ENCODE data around the gene CHST11.
A peak's percentile ranks its signal among the peaks of the same experiment; 100 is the strongest.

Gene CHST11

GRCh38 chr12:104427547-104427938 is 29.2 kb upstream of the CHST11 start:
- no peak for DNase-seq (ENCODE audit: low read depth in 1 of 2, low spot score in 1 of 2)

DNA sequence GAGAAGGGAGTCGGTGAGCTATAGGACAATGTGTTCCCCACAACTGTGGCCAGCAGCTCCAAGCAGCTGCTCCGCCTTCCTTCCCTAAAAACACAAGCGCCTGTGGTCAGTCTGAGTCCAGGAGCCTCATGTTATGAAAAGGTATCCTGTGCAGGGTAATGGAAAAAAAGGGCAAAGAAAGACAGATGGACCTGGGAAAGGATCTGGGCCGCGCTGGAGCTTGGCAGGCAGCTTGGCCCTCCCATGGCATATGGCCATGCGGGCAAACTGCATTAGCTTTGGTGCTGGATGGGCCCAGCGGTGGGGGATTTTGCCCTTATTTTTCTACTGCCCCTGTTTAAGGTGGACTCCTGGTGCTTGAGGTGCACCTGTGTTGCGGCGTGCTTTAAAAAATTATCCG is 23.7 kb upstream of the CHST11 start:
- no peak for DNase-seq (ENCODE audit: low read depth in 1 of 2, low spot score in 1 of 2)

GRCh38 chr12:104434129-104434528 is 22.6 kb upstream of the CHST11 start:
- DNase-seq (ENCODE audit: low read depth in 1 of 2, low spot score in 1 of 2) = no peak

- no peak for DNase-seq (ENCODE audit: low read depth in 1 of 2, low spot score in 1 of 2)
These were observed 21.6 kb upstream of the CHST11 start for GRCh38 chr12:104435175-104435574.

GRCh38 chr12:104435765-104436164 is 21.0 kb upstream of the CHST11 start:
- DNase-seq (ENCODE audit: low read depth in 1 of 2, low spot score in 1 of 2) = no peak

GRCh38 chr12:104436790-104437189 is 20.0 kb upstream of the CHST11 start:
- DNase-seq (ENCODE audit: low read depth in 1 of 2, low spot score in 1 of 2) = no peak

- DNase-seq (ENCODE audit: low read depth in 1 of 2, low spot score in 1 of 2) = no peak
These were observed 18.6 kb upstream of the CHST11 start for GRCh38 chr12:104438134-104438533.

DNA sequence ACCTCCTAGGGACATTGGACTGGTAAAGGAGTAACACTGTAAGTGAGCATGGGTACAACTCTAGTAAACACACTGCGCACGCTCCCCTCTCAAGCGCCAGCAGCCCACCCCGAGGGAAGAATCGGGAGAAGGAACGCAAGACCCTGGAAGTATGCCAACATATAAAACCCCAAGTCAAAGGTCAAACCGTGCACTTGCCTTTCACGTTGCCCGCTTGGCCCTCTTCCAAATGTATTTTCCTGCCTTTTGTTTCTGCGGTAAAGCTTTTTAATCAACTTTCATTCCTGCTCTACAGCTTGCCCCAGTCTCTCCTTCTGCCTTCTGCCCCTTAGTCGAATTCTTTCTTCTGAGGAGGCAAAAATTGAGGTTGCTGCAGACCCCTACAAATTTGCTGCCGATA is 17.6 kb upstream of the CHST11 start:
- DNase-seq (ENCODE audit: low read depth in 1 of 2, low spot score in 1 of 2) = no peak

- DNase-seq (ENCODE audit: low read depth in 1 of 2, low spot score in 1 of 2) = no peak
These were observed 13.7 kb upstream of the CHST11 start for GRCh38 chr12:104443008-104443407.

DNA sequence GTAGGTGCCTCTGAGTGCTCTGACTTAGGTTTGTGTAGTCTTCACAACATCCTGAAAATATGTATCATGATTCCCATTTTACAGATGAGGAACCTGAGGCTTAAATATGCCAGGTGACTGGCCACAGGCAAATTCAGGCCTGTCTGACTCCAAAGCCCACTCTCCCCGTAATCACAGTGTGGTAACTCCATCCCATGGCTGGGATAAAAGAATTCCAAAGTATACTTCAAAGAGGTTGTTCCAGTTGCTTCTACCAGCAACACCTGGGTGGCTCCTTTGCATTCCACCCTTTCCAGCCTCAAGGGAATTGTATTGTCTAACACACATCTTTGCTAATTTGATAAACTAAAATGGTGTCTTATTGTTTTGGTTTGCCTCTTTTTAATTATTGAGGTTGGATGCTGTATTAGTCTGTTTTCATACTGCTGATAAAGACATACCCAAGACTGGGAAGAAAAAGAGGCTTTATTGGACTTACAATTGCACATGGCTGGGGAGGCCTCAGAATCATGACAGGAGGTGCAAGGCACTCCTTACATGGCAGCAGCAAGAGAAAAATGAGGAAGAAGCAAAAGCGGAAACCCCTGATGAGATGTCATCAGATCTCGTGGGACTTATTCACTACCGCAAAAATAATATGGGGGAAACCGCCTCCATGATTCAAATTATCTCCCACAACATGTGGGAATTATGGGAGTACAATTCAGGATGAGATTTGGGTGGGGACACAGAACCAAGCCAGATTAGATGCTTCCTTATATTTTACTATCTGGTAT is 9.9 kb upstream of the CHST11 start:
- no peak for DNase-seq (ENCODE audit: low read depth in 1 of 2, low spot score in 1 of 2)

- no peak for DNase-seq (ENCODE audit: low read depth in 1 of 2, low spot score in 1 of 2)
These were observed 8.7 kb upstream of the CHST11 start for GRCh38 chr12:104448031-104448430.

- no peak for DNase-seq (ENCODE audit: low read depth in 1 of 2, low spot score in 1 of 2)
These were observed 8.3 kb upstream of the CHST11 start for GRCh38 chr12:104448451-104448850.

DNA sequence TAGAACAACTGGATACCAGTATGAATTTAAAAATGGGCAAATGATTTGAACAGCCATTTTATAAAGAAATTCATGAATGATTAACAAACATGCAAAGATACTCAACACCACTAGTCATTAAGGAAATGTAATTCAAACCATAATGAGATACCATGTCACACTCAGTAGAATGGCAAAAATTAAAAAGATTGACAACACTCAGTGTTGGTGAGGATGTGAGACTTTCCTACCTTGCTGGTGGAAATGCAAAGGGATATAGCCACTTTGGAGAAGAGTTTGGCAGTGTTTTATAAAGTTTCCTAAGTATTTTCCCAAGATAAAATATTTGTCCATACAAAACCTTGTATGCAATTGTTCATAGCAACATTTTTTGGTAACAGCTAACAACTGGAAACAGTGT is 6.0 kb upstream of the CHST11 start:
- DNase-seq (ENCODE audit: low read depth in 1 of 2, low spot score in 1 of 2) = no peak

- no peak for DNase-seq (ENCODE audit: low read depth in 1 of 2, low spot score in 1 of 2)
These were observed 4.7 kb upstream of the CHST11 start for GRCh38 chr12:104452087-104452486.

GRCh38 chr12:104453133-104453532 is 3.6 kb upstream of the CHST11 start:
- DNase-seq (ENCODE audit: low read depth in 1 of 2, low spot score in 1 of 2) = no peak

- DNase-seq (ENCODE audit: low read depth in 1 of 2, low spot score in 1 of 2) = no peak
These were observed 1.8 kb upstream of the CHST11 start for GRCh38 chr12:104454997-104455396.

DNA sequence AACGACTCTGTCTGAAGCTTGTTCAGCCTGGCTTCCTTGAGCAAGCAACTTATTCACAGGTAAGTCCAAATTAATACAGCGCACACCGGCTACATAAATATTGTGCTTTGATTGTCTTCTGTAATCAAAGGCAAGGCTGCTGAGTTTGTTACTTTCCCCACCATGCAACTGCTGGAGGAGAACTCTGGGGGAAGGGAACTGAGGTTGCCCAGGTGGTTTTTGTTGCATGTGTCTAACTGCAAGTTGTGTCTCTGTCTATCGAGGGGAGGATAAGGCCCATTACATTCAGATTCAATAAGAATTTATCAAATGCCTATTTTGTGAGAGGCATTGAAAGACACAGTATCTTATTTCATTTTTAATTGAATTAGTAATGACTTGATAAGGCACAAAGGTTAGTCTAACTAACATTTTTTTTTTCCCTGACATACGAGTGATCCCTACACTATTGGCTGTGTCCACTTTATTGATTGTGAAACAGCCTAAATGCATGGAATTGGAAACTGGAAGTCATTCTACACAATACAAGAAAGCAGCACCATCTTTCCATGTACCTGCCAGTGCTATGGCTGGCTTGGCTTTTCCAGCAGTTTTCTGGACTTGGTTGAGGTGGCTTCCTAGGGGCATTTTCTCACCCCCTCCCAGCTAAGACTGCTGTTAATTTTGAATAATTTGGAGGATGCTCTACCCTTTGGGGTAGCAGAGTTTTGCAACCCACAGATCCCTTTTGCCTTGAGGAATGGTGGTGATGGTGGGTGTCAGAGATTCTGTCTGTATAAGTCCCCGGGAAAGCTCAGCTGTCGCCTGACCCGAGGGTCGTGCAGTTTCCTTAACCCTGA is 951 bp upstream of the CHST11 start:
- DNase-seq (ENCODE audit: low read depth in 1 of 2, low spot score in 1 of 2) = no peak

- DNase-seq (ENCODE audit: low read depth in 1 of 2, low spot score in 1 of 2) = peak in 1 of 2 donors; percentile 33
These were observed 400 bp downstream of the CHST11 start for GRCh38 chr12:104456950-104457745.

DNA sequence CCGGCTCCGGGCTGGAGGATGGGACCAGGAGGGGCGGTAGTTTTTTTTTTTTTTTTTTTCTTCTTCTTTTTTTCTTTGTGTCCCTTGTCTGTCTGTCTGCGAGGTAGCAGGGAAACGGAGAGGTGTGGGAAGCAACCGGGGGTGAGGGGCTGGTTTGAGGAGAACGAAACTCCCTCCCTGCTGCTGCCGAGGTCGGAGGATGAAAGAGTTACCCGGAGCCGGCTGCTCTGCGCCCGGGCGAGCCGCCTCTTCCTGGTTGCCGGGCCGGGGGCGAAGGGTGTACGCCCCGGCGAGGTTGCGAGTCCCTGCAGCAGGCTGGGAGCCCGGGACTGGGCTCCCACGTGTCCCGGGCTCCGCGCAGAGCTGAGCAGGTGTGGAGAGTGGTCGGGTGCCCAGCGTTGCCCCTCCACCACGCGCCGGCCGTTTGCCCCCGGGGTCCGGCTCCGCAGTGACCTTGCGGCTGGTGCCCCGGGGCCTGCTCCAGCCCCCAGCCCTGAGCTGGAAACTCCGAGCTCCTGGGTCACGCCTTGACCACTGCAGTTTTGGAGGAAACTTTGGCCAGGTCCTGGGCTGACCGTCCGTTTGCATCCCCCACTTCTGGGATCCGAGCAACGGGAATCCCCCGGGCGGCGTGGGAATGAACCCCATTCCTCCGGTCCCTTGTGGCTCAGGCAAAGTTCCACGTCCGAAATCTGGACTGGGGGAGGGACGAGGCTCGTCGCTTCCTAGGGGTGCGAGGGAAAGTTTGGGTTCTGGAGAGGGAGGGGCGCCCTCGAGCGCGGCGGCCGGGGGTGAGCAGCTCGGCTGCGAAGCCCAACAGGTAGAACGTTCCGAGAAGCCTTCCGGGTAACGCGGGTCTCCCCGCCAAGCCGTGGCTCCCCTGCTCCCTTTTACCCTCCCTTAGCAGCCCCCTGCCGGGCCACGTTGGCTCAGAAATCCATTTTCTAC is 1.3 kb downstream of the CHST11 start:
- peak; percentile 34 to 35 for DNase-seq (ENCODE audit: low read depth in 1 of 2, low spot score in 1 of 2)

DNA sequence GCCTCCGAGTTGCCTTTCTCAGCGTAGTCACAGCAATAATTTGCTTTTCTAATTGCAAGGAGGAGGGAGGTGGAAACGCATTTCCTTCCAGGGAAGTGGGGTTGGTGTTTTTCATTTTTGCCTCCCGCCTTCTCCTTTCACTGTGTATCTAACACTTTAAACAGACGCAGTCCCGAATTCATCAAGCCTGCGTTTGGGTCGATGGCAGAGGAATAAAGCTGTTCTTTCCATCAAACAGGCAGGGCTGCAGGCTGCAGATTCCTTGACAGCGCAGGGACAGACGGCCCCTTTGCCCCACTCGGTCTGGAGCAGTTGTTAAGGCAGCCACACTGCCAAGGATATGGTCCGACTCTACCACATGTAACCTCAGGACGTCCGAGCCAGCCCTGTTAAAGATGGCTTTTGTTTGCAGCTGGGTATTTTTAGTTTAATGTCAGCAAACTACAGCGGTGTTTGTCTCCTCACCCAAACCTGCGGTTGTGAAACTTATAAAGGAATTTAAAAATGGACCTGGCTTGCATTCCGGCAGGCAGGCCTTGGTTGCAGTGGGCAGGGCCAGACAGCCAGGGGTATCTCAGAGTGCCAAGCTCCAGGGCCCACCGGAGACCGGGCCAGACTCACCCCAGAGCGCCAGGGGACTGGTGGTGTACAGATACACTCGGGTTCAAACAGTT is 2.1 kb downstream of the CHST11 start:
- no peak for DNase-seq (ENCODE audit: low read depth in 1 of 2, low spot score in 1 of 2)
